ENCODE results near the gene PTDSS2. TPM values are rescaled to one million over a fixed set of nuclear protein-coding genes. Genes with fewer than 3 reads are reported as not detected.
A peak's percentile ranks its signal among the peaks of the same experiment; 100 is the strongest.

The PTDSS2 gene
- total RNA-seq, 1 donor from 2014 or later, result 26.9 TPM

DNA sequence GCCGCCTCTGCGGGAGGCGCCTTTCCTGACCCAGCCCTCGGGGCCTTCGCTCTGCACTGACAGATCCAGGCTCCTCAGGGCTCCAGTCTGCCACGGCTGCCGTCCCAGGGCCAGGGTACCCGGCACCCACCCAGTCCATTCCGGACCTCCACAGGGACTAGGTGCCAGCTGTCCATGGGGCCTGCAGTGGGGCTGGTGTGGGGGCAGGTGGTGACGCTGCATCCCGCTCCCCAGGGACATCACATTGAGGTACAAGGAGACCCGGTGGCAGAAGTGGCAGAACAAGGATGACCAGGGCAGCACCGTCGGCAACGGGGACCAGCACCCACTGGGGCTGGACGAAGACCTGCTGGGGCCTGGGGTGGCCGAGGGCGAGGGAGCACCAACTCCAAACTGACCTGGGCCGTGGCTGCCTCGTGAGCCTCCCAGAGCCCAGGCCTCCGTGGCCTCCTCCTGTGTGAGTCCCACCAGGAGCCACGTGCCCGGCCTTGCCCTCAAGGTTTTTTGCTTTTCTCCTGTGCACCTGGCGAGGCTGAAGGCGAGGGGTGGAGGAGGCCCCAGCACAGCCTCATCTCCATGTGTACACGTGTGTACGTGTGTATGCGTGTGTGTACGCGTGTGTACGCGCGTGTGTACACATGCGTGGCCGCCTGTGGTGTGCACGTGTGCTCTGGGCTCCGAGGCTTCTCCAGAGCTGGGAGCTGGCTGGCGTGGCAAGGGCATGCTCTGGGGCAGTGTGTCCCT lies 40.3 kb downstream of the PTDSS2 start:
- no peak for DNase-seq (ENCODE audit: low spot score)

DNA sequence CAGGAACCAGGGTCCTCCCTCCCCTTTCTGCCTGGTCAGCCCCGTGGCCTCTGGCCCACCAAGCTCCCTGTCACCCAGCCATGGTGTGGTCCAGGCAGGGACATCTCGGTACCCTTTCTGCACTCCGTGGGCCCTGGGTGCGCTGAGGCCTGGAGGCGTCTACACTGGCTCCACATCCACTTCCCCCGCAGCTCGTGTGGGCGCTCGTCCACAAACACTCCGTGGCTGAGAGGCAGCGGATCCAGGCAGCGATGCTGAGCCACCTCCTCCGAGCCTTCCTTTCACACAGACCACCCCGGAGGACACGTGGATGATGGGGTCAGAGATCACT lies 40.8 kb downstream of the PTDSS2 start:
- no peak for DNase-seq (ENCODE audit: low spot score)

DNA sequence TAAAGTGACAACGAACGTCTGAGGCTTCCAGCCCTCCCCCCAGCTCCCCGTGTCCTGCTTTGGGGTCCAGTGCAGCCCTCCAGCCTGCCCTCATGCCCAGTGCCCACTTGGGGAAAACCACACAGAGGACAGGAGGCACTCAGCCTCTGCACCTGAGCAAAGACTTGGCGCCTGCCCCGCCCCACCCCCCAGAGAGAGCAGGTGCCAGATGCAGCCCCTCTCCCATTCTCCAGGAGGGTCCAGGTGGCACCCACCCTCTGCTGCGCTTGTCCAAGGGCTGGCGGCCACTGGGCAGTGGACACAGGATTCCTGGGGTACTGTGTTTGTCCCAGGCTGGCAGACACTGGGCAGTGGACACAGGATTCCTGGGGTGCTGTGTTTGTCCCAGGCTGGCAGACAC lies 41.3 kb downstream of the PTDSS2 start:
- DNase-seq (ENCODE audit: low spot score), result no peak

DNA sequence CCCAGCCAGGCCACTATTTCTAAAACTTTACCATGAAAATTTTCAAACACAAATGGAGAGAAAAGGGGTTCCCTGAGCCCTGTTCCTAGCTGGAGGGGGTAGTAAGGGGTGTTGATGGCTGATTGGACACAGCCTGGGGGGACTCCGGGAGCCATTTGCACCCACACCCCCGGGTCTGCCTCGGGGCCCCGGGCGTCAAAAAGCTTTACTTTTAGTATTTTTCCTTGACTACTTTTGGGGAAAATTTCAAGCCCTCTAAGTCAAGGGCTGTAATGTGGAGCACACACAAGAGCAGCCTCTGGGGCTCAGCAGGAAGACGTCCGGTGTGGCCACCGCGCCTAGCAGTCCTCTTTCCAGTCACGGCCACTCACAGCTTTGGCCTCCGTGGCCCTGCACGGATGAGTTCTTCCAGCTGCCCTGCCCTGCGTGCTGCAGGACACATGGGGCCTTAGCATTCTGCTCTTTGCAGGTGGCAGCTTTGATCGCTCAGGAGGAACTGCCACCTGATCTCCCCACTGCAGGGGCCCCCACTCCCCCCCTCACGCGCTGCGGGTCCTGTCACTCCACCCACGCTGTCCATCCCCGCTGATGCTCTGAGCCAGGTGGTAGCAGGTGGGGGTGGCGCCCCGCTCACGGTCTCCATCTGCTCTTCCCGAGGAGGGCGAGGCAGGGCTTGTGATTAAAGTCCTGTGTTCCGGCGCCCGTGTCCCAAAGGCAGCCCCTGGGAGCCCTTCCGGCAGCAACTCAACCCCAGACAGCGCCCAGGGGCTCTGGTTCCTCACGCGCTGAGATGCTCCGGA lies 42.5 kb downstream of the PTDSS2 start:
- no peak for DNase-seq (ENCODE audit: low spot score)

DNA sequence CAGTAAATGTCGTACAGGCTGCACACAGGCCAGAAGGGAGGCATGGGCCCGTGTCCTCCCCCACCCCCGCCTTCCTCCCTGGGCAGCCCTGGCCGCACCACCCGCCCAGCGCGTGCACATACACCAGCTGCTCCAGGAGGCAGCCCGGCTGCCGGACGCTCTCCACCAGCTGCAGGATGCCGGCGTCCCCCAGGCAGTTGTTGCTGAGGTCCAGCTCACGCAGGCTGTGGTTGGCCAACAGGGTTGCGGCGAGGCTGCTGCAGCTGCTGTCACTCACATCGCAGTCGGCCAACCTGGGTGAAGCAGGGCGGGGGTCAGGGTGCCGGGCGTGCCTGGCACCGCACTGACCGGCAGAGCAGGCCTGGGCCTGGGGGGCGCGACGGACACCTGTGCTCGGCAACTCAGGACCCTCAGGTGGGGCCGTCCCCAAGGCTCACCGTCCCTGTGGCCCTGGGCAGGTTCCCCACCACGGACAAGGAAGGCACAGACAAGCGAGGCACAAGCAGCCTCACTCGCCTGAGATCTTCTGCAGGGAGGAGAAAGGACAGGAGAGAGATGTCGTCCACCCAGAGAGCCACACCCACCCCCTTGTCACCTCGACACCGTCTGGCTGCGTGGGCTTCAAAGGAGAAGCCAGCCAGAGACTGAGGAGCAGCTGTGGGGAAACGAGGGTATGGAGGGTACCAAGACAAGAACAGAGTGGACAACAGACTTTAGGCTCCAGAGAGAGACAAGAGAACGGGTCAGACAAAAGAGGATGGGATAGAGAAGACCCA lies 44.9 kb downstream of the PTDSS2 start:
- DNase-seq (ENCODE audit: low spot score), result no peak

DNA sequence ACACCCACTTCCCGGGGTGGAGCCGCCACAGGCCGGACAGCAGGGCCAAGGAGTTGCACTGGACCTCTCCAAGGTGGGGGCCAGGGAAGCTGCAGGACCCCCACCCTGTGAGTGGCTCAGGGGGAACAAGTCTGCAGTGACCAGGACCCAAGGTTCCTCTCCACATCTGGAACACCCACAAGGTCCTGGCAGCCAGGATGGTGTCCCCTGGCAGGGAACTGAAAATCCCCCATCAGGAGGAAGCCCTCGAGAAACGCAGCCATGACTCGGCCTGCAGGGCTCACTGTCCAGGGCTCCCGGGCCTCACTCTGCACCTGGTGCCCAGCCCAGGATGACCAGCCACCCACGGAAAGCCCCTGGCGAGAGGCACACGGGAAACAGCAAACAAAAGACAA lies 45.5 kb downstream of the PTDSS2 start:
- no peak for DNase-seq (ENCODE audit: low spot score)

DNA sequence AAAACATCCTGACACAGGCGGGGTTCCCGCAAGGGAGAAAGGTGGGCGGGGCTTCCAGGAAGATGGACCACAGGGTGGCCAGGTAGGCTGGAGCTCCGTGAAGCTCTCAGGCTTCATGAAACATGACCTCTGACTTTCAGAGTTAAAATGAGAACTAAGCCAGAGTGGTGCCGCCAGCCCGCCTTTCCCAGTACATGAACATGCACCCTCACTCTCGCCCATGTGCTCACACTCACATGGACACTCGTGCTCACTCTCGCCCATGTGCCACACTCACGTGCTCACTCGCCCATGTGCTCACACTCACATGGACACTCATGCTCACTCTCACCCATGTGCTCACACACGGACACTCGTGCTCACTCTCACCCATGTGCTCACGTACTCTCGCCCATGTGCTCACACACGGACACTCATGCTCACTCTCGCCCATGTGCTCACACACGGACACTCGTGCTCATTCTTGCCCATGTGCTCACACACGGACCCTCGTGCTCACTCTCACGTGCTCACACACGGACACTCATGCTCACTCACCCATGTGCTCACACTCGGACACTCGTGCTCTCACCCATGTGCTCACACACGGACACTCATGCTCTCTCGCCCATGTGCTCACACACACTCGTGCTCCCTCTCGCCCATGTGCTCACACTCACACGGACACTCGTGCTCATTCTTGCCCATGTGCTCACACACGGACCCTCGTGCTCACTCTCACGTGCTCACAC lies 46.9 kb downstream of the PTDSS2 start:
- no peak for DNase-seq (ENCODE audit: low spot score)

DNA sequence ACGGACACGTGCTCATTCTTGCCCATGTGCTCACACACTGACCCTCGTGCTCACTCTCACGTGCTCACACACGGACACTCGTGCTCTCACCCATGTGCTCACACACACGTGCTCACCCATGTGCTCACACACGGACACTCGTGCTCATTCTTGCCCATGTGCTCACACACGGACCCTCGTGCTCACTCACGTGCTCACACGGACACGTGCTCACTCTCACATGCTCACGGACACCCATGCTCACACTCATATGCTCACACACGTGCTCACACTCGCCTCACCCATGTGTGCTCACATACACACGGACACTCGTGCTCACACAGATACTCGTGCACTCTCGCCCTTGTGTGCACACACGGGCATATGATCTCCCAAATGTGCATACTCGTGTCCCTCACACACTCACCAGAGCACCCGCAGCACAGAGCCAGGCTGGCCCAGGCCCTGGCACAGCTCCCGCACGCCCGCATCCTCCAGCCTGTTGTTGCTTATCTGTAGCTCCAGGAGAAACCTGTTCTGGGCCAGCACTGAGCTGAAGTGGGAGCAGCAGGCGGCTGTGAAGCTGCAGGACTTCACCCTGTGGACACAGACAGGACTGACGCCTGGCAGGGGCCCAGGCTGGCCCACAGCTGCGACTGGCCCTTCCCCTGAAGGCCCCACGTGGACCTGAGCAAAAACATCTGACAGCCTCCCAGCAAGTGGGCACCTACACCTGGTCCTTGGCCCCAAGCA lies 47.7 kb downstream of the PTDSS2 start:
- no peak for DNase-seq (ENCODE audit: low spot score)

DNA sequence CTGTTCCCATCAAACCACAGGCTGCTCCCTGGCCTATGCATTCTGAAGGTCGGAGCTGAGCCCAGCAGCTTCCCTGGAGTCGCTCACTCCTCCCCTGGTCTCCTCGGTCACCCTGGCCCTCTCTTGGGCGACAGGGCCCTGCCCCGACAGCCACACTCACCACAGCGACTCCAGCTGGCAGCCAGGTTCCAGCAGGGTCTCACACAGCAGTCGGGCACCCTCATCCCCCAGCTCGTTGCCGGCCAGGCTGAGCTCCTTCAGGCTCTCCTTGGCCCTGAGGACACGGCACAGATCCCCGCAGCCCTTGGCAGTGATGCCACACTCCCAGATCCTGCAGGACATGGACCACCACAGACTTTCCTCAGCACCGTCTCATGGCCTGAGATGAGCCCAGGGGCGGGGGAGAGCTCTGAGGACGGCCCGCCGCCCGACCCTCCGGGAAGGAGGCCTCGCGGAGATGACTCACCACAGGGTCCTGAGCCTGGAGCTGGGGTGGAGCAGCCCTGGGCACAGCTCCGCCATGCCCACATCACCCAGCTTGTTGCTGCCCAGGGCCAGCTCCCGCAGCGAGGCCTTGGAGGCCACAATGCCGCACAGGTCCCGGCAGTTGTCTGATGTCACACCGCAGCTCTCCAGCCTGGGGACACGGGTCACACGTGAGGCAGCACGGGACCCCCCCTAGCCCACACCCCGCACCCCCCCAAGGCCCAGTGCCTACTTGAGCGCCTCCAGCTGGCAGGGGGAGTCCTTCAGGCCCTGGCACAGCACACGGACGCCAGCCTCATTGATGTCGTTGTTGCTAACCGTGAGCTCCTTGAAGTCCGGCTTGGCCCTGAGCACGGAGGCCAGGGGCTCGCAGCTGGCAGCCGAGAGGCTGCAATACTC lies 48.5 kb downstream of the PTDSS2 start:
- DNase-seq (ENCODE audit: low spot score), result no peak

DNA sequence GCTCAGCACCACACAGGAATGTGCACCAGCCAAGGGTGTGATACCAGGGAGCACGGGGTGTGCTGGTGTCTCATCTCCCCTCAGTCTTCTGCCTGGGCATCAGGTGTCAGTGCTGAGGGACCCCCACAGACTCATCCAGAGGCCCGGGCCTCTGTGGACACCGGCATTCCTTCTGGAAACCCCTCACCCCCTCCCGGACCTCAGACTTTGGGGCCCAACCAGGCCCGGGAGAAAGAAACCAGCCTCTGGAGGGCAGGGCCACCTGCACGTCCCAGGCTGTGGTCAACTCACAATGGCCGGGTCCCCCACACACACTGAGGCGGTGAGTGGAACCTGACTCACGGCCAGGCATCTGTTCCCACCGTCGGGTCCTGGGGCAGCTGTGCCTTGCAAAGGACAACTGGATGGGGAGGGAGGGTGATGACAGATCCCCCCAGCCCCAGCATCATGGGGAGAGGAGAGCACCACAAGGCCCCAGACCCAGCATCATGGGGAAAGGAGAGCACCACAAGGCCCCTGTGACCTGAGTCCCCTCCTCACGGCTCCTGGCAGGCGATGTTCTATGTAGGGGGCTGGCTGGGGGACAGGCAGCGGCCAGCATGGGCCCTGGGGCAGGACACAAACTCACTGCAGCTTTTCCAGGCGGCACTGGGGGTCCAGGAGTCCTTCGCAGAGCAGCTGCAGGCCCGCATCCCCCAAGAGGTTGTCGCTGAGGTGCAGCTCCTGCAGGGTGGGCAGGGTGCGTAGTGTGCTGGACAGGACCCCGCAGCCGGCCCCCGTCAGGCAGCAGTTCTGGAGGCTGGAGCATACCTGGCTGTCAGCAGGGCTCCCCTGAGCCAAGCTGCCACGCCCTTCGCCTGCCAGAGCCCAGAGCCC lies 49.4 kb downstream of the PTDSS2 start:
- DNase-seq (ENCODE audit: low spot score), result no peak

DNA sequence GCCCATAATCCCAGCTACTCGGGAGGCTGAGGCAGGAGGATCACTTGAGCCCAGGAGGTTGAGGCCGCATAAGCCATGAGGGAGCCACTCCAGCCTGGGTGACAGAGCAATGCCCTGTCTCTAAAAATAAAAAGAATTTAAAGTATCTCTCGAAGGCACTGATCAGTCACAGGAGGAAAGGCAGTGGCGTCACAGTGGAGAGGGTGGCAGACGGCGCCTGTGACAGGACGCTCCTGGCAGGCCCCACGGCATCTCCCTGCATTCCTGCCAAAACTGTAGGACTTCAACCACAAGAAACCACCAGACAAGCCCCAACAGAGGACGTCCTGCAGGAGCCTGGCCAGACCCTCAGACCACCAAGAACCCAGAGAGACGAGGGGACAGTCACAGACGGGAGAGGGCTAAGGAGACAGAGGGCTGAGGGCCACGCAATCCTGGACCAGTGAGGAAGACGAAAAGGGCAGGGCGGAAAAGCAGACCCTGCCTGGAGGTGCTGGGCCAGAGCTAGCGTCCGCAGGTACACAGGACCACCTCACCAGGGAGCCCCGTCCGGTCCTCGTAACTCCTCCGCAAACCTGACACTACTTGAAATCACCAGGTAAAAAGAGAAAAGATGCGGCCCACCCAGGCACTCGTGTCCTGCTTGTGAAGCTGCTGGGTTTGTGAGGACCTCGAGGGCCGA lies 51.1 kb downstream of the PTDSS2 start:
- DNase-seq (ENCODE audit: low spot score), result no peak

DNA sequence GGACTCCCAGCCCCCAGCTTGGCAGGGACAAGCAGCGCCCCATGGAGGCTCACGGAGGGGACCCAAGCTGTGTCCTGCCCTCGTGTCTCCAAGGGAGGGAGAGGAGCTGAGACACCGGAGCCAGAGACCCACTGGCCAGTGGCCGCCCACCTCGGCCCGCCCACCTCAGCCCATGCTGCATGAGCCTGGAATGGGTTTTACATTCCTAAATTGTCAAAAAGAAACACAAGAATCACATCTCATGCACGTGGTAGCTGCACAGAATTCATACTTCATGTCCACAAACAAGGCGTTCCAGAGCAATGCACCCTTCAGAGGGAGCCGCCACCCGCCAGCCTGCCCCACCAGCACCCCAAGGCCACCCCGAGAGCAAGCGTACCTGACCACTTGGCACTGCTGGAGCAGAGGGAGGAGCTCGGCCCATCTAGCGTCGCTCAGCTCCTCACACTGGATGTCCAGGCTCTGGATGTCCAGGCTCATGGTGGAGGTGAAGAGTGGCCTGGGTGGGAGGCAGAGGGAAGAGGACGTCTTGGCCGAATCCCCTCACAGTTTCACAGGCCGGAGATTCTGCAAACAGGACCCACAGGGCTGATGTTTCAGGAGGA lies 51.7 kb downstream of the PTDSS2 start:
- no peak for DNase-seq (ENCODE audit: low spot score)

DNA sequence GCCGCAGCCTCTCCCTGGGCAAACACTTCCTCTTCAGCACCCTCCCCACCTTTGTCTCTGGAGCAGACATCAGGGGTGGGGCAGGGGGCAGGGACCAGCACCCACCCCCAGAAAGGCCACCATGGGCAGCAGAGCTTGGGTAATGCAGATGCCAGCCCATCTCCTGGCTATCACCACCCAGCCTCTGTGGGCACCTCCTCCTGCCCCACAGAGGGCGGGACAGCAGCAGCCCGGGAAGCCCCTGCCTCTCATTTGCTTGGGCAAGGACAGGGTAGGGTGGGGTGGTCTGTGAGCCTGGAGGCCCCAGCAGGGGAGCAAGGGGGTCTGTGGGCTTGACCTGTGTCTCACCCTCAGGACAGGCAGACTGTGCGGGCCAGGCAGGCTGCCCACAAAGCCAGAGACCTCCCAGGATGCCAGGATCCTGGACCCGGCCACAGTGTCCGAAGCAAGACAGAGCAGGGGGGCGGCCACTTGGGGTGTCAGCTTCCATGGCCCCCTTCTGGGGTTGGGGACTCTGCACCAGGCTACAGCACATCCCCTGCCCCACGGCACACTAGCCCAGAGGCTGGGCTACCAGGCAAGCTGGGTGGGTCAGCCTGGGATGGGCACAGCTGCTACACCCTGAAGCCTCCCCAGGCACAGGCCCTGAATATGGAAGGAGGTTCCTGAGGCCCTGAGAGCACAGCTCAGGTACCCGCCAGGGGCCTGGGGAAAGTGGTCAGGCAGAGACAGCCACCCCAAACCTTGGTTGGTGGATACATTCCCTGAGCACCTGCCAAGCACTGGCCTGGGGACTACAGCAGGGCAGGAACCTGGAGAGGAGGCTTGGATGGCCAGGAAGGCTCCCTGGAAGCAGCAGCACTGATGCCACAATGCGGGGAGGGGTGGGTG lies 52.5 kb downstream of the PTDSS2 start:
- no peak for DNase-seq (ENCODE audit: low spot score)

DNA sequence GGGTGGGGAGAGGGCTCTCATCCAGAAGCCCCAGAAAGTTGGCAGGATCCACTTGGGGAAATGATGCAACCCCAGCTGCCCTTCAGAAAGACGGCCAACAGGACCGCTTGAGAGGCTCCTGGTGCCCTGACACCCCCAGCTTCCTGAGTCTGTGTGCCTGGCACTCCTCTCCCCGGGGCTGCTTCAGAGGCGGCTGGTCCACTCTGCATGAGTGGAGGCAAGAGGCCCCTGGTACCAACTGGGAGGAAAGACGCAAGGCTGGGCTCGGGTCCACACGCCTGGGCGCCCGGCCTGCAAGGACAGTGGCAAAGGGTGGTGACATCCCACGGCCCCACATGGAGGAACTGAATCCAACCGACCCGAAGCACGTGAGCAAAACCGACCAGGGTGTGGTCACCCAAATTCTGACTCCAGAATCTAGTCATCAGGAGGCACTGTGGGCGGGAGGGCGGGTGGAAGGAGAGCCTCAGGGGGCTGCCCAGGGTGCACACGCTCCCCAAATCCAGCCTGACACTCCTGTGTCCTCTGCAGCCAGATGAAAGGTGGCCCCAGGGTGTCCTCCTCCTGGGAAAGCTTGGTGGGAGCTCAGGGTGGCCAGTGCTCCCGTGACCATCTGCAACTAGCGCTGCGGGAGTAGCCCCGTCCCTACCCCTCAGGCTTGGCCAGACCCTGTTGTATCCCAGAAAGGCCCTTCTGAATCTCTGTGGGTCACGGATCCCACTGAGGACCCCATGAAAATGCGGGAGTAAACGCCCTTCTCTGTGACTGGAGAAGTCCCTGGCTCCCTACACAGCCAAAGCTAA lies 53.3 kb downstream of the PTDSS2 start:
- peak; percentile 89 for DNase-seq (ENCODE audit: low spot score)

DNA sequence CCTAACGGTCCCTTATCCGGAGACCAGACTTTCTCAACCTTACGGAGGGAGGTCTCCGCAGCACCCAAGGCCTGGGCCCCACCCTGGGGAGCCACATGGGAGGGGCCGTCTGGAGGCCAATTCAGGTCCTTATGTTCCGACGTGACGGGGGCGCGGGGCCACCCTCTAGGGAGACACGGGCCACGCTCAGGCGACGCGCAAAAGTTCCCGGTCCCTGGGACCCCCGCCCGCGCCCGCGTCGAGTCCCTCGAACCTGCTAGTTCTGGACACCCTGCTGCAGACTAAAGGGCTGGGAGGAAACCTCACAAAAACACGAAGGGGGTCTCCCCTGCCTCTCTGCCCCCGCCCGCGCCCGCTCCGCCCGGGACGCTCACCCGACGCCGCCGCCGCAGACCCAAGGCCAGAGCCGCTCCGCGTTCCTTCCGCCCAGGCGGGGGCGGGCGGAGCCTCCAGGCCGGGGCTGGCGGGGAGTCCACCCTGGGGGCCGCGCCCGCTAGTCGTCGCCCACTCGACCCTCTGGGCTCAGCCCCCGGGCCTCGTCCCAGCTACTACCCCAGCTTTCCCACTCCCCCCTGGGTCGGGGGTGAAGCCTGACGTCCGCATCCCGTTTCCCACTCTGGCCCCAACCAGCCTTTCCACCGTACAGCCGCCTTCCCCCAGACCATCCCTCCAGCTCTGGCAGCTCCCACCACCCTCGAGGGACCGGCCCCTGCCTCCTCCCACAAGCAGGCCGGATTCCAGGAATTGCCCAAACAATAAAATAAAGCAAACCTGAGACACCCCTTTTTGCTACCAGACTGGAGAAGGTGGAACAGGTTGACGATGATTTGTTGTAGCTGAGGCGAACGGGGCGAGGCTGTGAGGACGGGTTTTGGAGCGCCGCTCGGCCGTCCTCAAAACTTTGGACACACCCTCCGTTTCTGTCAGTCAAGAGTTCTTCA lies 54.2 kb downstream of the PTDSS2 start:
- peak; percentile 90 for DNase-seq (ENCODE audit: low spot score)
